ENCODE data around the gene RLN2.

The RLN2 gene

GRCh38 chr9:5269249-5269715 is 35.2 kb downstream of the RLN2 start:
- no peak for DNase-seq (ENCODE audit: low read depth in 2 of 2, low spot score in 1 of 2)

GRCh38 chr9:5265939-5266338 is 38.6 kb downstream of the RLN2 start:
- no peak for DNase-seq (ENCODE audit: low read depth in 2 of 2, low spot score in 1 of 2)

- DNase-seq (ENCODE audit: low read depth in 2 of 2, low spot score in 1 of 2), result no peak
Measured at GRCh38 chr9:5264219-5264595, 40.3 kb downstream of the RLN2 start.

- DNase-seq (ENCODE audit: low read depth in 2 of 2, low spot score in 1 of 2), result no peak
Measured at GRCh38 chr9:5263351-5264218, 40.9 kb downstream of the RLN2 start.

All from stimulated activated CD8-positive, alpha-beta memory T cell treated with anti-CD3 and anti-CD28 coated beads, Interleukin-4, amount 100 ng/mL, for 4 hours (primary cell).